ENCODE results near the gene SEC31A. TPM values are rescaled to one million over a fixed set of nuclear protein-coding genes. Genes with fewer than 3 reads are reported as not detected.

Gene SEC31A
- total RNA-seq, 4 donors from 2014 or later, result 118 to 197 (median 153) TPM

GRCh38 chr4:82913305-82913704, 22.4 kb upstream of the SEC31A start:
- H3K27me3 ChIP-seq, result no peaks in the 10 kb centered on the region
- no peak for ATAC-seq
- H3K4me1 ChIP-seq, result no peaks in the 10 kb centered on the region
- H3K4me3 ChIP-seq, result no peak overlapping the region
- WGBS, 2 donors (ENCODE audit: low coverage in 1 of 2), result 50% methylated on average over 2 of the region's 2 CpGs
- H3K27ac ChIP-seq, result no peak overlapping the region
- TF ChIP-seq EP300 (IDR thresholded peaks at IDR 0.05) (no peak), CTCF (IDR thresholded peaks at IDR 0.05) (no peak), POLR2AphosphoS5 (IDR thresholded peaks at IDR 0.05) (no peak), POLR2A (IDR thresholded peaks at IDR 0.05) (no peak)
- H3K36me3 ChIP-seq, result peaks cover 0 to 33% of the 10 kb centered on the region in 2 donors
- no peaks in the 10 kb centered on the region for H3K9me3 ChIP-seq

- Histone ChIP-seq H3K4me1 (no peaks in the 10 kb centered on the region), H3K27ac (no peak overlapping the region), H3K4me3 (no peak overlapping the region), H3K36me3 (peaks cover 0 to 50% of the 10 kb centered on the region in 2 donors), H3K27me3 (no peaks in the 10 kb centered on the region), H3K9me3 (no peaks in the 10 kb centered on the region)
- no peak for TF ChIP-seq CTCF (IDR thresholded peaks at IDR 0.05)
- TF ChIP-seq POLR2AphosphoS5 (IDR thresholded peaks at IDR 0.05), result no peak
- TF ChIP-seq POLR2A (IDR thresholded peaks at IDR 0.05), result no peak
- no peak for TF ChIP-seq EP300 (IDR thresholded peaks at IDR 0.05)
- no peak for ATAC-seq
- 45 to 88% methylated on average over 1 of the region's 1 CpG for WGBS, 2 donors (ENCODE audit: low coverage in 1 of 2)
These were observed 18.4 kb upstream of the SEC31A start for GRCh38 chr4:82909326-82909725.

GRCh38 chr4:82906469-82906868, 15.5 kb upstream of the SEC31A start:
- 88 to 98% methylated on average over 3 of the region's 3 CpGs for WGBS, 2 donors (ENCODE audit: low coverage in 1 of 2)
- Histone ChIP-seq H3K27me3 (no peaks in the 10 kb centered on the region), H3K4me1 (peaks cover 0 to 9% (median 3%) of the 10 kb centered on the region in 3 donors), H3K27ac (no peak overlapping the region), H3K9me3 (no peaks in the 10 kb centered on the region), H3K36me3 (peaks cover 0 to 39% of the 10 kb centered on the region in 2 donors), H3K4me3 (no peak overlapping the region)
- no peak for ATAC-seq
- TF ChIP-seq CTCF (IDR thresholded peaks at IDR 0.05) (no peak), POLR2A (IDR thresholded peaks at IDR 0.05) (no peak), EP300 (IDR thresholded peaks at IDR 0.05) (no peak), POLR2AphosphoS5 (IDR thresholded peaks at IDR 0.05) (no peak)

- Histone ChIP-seq H3K36me3 (peaks cover 0 to 30% of the 10 kb centered on the region in 2 donors), H3K4me1 (peaks cover 0 to 12% (median 3%) of the 10 kb centered on the region in 3 donors), H3K27me3 (no peaks in the 10 kb centered on the region), H3K27ac (no peak overlapping the region), H3K9me3 (no peaks in the 10 kb centered on the region), H3K4me3 (no peak overlapping the region)
- ATAC-seq, result no peak
- 84 to 95% methylated on average over 2 of the region's 2 CpGs for WGBS, 2 donors (ENCODE audit: low coverage in 1 of 2)
- TF ChIP-seq CTCF (IDR thresholded peaks at IDR 0.05) (no peak), EP300 (IDR thresholded peaks at IDR 0.05) (no peak), POLR2AphosphoS5 (IDR thresholded peaks at IDR 0.05) (no peak), POLR2A (IDR thresholded peaks at IDR 0.05) (no peak)
These were observed 14.3 kb upstream of the SEC31A start for GRCh38 chr4:82905205-82905604.

- Histone ChIP-seq H3K36me3 (peaks cover 0 to 29% of the 10 kb centered on the region in 2 donors), H3K9me3 (no peaks in the 10 kb centered on the region), H3K4me3 (no peak overlapping the region), H3K27ac (no peak overlapping the region), H3K4me1 (peaks cover 0 to 22% (median 3%) of the 10 kb centered on the region in 3 donors), H3K27me3 (no peaks in the 10 kb centered on the region)
- ATAC-seq, result no peak
- TF ChIP-seq CTCF (IDR thresholded peaks at IDR 0.05) (no peak), POLR2A (IDR thresholded peaks at IDR 0.05) (no peak), POLR2AphosphoS5 (IDR thresholded peaks at IDR 0.05) (no peak), EP300 (IDR thresholded peaks at IDR 0.05) (no peak)
- 97 to 100% methylated on average over 2 of the region's 5 CpGs for WGBS, 2 donors (ENCODE audit: low coverage in 1 of 2)
These were observed 12.8 kb upstream of the SEC31A start for GRCh38 chr4:82903737-82904136.
